KMS-11 (cell line): ENCODE measurements around the gene EIF4EBP2.

Experiments used
- H2AFZ ChIP-seq: fragments of 200-600 bp; sonication (generic); 2 replicates; pipeline ENCODE4 v1.6.1; 2016; ENCODE audit warnings: antibody characterized with exemption, mixed run types, low read depth
- H3K27ac ChIP-seq: fragments of 200-600 bp; sonication (generic); 2 replicates; pipeline ENCODE4 v1.6.1; 2016; ENCODE audit warnings: mild to moderate bottlenecking, mixed run types
- H3K27me3 ChIP-seq: fragments of 200-600 bp; sonication (generic); 2 replicates; pipeline ENCODE4 v1.6.1; 2017; ENCODE audit warnings: mild to moderate bottlenecking, low read depth, mixed run types, moderate library complexity; ENCODE audit not compliant: insufficient read depth
- H3K36me3 ChIP-seq: fragments of 200-600 bp; sonication (generic); 2 replicates; pipeline ENCODE4 v1.6.1; 2017; ENCODE audit warnings: mild to moderate bottlenecking, mixed run types; ENCODE audit not compliant: insufficient read depth
- H3K4me1 ChIP-seq: fragments of 200-600 bp; sonication (generic); 2 replicates; pipeline ENCODE4 v1.6.1; 2016; ENCODE audit warnings: mild to moderate bottlenecking, low read depth, mixed run types; ENCODE audit not compliant: poor library complexity, severe bottlenecking
- H3K4me2 ChIP-seq: fragments of 200-600 bp; sonication (generic); 2 replicates; pipeline ENCODE4 v1.7.0; 2016; ENCODE audit warnings: mild to moderate bottlenecking, mixed run types
- H3K4me3 ChIP-seq: fragments of 200-600 bp; sonication (generic); IDR thresholded peaks from 2 replicates; pipeline ENCODE4 v1.6.1; 2017; ENCODE audit warnings: low read depth, low read length, mixed read lengths; ENCODE audit not compliant: insufficient read depth
- H3K79me2 ChIP-seq: fragments of 200-600 bp; sonication (generic); 2 replicates; pipeline ENCODE4 v1.6.1; 2016; ENCODE audit warnings: low read depth, mixed run types; ENCODE audit not compliant: insufficient read depth
- H3K9ac ChIP-seq: fragments of 200-600 bp; sonication (generic); 2 replicates; pipeline ENCODE4 v1.6.1; 2016; ENCODE audit warnings: mild to moderate bottlenecking, mixed run types
- H4K20me1 ChIP-seq: fragments of 200-600 bp; sonication (generic); 2 replicates; pipeline ENCODE4 v1.6.1; 2016; ENCODE audit warnings: mild to moderate bottlenecking, mixed run types; ENCODE audit not compliant: insufficient read depth
- TF ChIP-seq, protein P1 (sequence below): fragments of 200-600 bp; sonication (generic); conservative IDR thresholded peaks from 2 replicates; pipeline ENCODE4 v1.6.1; 2017; ENCODE audit warnings: low read depth, mild to moderate bottlenecking, antibody characterized with exemption, low read length, moderate library complexity, mixed read lengths

The EIF4EBP2 gene

DNA sequence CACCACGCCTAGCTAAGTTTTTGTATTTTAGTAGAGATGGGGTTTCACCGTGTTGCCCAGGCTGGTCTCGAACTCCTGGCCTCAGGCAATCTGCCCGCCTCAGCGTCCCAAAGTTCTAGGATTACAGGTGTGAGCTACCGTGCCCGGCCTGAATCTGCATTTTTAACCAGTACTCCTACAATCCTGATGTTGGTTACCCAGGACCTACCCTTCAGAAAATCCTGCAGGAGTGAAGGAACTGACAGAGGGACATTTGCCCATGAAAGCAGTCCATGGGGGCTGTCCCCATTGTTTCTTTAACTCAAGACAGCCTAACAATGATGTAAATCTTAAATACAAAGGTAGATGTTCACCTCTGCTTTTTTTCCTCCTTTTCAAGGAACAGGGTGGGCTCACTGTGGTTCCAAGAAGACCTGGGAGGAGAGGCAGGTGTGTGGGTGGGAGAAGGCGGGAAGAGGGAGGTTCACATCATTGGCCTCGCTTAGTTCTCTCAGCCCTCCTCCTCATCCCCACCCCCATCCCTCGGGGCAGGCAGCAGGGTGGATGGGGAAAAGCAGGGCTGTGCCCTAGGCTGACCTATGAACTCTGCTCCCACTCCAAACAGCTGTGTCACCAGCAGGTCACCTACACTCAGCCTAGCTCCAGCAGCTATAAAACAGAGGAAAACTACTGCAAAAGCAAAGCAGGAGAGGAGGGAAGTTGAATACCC lies 35.0 kb upstream of the EIF4EBP2 start:
- no peaks in the 10 kb centered on the region for H3K79me2 ChIP-seq
- TF ChIP-seq, protein P1, sequence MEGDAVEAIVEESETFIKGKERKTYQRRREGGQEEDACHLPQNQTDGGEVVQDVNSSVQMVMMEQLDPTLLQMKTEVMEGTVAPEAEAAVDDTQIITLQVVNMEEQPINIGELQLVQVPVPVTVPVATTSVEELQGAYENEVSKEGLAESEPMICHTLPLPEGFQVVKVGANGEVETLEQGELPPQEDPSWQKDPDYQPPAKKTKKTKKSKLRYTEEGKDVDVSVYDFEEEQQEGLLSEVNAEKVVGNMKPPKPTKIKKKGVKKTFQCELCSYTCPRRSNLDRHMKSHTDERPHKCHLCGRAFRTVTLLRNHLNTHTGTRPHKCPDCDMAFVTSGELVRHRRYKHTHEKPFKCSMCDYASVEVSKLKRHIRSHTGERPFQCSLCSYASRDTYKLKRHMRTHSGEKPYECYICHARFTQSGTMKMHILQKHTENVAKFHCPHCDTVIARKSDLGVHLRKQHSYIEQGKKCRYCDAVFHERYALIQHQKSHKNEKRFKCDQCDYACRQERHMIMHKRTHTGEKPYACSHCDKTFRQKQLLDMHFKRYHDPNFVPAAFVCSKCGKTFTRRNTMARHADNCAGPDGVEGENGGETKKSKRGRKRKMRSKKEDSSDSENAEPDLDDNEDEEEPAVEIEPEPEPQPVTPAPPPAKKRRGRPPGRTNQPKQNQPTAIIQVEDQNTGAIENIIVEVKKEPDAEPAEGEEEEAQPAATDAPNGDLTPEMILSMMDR: no peak
- no peaks in the 10 kb centered on the region for H4K20me1 ChIP-seq
- no peaks in the 10 kb centered on the region for H3K27me3 ChIP-seq
- no peaks in the 10 kb centered on the region for H3K36me3 ChIP-seq
- no peak overlapping the region for H3K9ac ChIP-seq
- no peak overlapping the region for H2AFZ ChIP-seq
- H3K27ac ChIP-seq: no peak overlapping the region
- peaks cover 9% of the 10 kb centered on the region for H3K4me1 ChIP-seq
- no peak overlapping the region for H3K4me3 ChIP-seq
- H3K4me2 ChIP-seq: no peak overlapping the region

DNA sequence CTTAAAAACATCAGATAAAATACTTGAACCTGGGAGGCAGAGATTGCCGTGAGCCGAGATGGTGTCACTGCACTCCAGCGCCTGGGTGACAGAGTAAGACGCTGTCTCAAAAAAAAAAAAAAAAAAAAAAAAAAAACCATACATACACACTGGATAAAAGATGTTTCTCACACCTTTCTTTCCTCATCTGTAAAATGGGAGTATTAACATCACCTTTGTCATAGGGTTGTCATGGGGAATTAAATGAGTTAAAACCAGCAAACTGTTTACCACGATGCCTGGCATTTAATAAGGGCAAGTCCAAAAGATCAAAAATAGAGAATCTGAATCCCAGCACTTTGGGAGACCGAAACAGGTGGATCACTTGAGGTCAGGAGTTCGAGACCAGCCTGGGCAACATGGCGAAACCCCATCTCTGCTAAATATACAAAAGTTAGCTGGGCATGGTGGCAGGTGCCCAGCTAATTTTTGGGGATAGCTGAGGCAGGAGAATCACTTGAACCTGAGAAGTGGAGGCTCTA lies 34.4 kb upstream of the EIF4EBP2 start:
- no peaks in the 10 kb centered on the region for H4K20me1 ChIP-seq
- no peak overlapping the region for H3K4me3 ChIP-seq
- H3K4me1 ChIP-seq: peaks cover 3% of the 10 kb centered on the region
- no peak overlapping the region for H3K9ac ChIP-seq
- no peaks in the 10 kb centered on the region for H3K79me2 ChIP-seq
- no peak overlapping the region for H2AFZ ChIP-seq
- H3K4me2 ChIP-seq: no peak overlapping the region
- H3K36me3 ChIP-seq: no peaks in the 10 kb centered on the region
- H3K27me3 ChIP-seq: no peaks in the 10 kb centered on the region
- TF ChIP-seq, protein P1: no peak
- no peak overlapping the region for H3K27ac ChIP-seq

DNA sequence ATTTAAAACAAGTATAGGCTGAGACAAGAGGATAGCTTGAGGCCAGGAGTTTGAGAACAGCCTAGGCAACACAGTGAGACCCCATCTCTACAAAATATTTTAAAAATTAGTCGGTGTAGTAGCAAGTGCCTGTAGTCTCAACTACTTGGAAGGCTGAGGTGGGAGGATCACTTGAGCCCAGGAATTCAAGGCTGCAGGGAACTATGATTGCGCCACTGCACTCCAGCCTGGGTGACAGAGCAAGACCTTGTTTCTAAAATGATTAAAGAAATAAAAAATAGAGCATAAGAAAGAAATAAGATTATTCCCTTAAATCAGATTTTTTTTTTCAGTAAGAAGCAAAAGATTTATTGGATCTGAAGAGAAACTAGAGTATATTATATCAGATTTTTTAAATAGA lies 33.2 kb upstream of the EIF4EBP2 start:
- Histone ChIP-seq H2AFZ (no peak overlapping the region), H3K4me1 (no peaks in the 10 kb centered on the region), H3K4me3 (no peak overlapping the region), H4K20me1 (no peaks in the 10 kb centered on the region), H3K27me3 (no peaks in the 10 kb centered on the region), H3K27ac (no peak overlapping the region), H3K9ac (no peak overlapping the region), H3K79me2 (no peaks in the 10 kb centered on the region), H3K4me2 (no peak overlapping the region), H3K36me3 (no peaks in the 10 kb centered on the region)
- TF ChIP-seq, protein P1: no peak

DNA sequence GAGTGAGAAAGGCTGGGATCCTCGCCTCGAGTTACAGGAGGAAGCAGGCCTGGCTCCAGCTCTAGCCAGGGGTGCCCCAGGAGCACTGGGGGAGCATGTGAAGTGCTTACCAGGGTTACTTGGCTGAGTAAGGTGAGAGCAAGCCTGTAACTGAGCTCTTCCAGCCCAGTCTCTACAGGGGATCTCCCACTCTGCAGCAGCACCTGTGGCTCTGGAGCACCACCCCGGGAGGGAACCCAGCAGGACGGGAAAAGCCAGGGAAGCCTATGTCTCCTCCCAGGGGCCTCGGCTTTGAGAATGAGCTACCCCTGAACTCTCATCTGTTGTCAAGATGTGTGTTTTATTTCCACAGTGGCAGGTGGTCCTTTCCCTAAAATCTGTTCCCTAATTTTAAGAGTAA lies 32.1 kb upstream of the EIF4EBP2 start:
- Histone ChIP-seq H3K36me3 (no peaks in the 10 kb centered on the region), H4K20me1 (no peaks in the 10 kb centered on the region)
- TF ChIP-seq, protein P1: no peak

More for the DNA sequence above, 32.1 kb upstream of the EIF4EBP2 start:
- H3K4me1 ChIP-seq: no peaks in the 10 kb centered on the region
- H3K4me3 ChIP-seq: no peak overlapping the region
- no peak overlapping the region for H3K9ac ChIP-seq
- H2AFZ ChIP-seq: no peak overlapping the region
- H3K4me2 ChIP-seq: no peak overlapping the region
- H3K79me2 ChIP-seq: no peaks in the 10 kb centered on the region
- no peaks in the 10 kb centered on the region for H3K27me3 ChIP-seq
- H3K27ac ChIP-seq: no peak overlapping the region
